Thoracic aorta (tissue), 2 donors: ENCODE results near the gene GALNT17. TPM values are rescaled to one million over a fixed set of nuclear protein-coding genes. Genes with fewer than 3 reads are reported as not detected.
A peak's percentile ranks its signal among the peaks of the same experiment; 100 is the strongest.

Experiments used
- ATAC-seq: fragments of 150-250 bp; one replicate; pipeline ENCODE4 v1.8.0; 2017; ENCODE audit warnings: low read depth; ENCODE audit not compliant: insufficient number of reproducible peaks, low FRiP score
- DNase-seq: peaks from one replicate; pipeline ENCODE4 v3.0.0-alpha.2; 2020; ENCODE audit warnings: low spot score
- H3K27ac ChIP-seq, 2 donors: fragments of 200-600 bp; sonication (generic); 1 replicate in 1 of 2; 2 replicates in 1 of 2; pipeline ENCODE4 v1.5.1; 2016; ENCODE audit warnings: mild to moderate bottlenecking in 2 of 2, moderate library complexity in 2 of 2
- H3K27me3 ChIP-seq: fragments of 200-600 bp; sonication (generic); replicated peaks from 2 replicates; pipeline ENCODE4 v1.6.0; 2016; ENCODE audit warnings: mild to moderate bottlenecking; ENCODE audit not compliant: insufficient read depth
- H3K36me3 ChIP-seq: fragments of 200-600 bp; sonication (generic); one replicate; pipeline ENCODE4 v1.5.1; 2016
- H3K4me1 ChIP-seq, 2 donors: fragments of 200-600 bp; sonication (generic); 1 replicate in 1 of 2; 2 replicates in 1 of 2; pipeline versions ENCODE4 v1.5.1 to v1.6.0; 2016; ENCODE audit warnings: low read depth in 2 of 2, mild to moderate bottlenecking in 1 of 2; ENCODE audit not compliant: control insufficient read depth in 1 of 2
- H3K4me3 ChIP-seq: fragments of 200-600 bp; sonication (generic); 2 replicates; pipeline ENCODE4 v1.5.1; 2016; ENCODE audit warnings: mild to moderate bottlenecking
- H3K9me3 ChIP-seq: fragments of 200-600 bp; sonication (generic); 2 replicates; pipeline ENCODE4 v1.5.1; 2016
- total RNA-seq, 2 donors: library from RNA; depleted of rRNA; stranded (reverse); fragments of >200 nt; gene quantifications; one replicate each; pipeline versions ENCODE4 v1.1.0 to v1.2.3, GENCODE V29; 2016
- TF ChIP-seq, protein P1 (sequence below): fragments of 200-600 bp; sonication (generic); IDR thresholded peaks from one replicate; pipeline ENCODE4 v1.5.1; 2019; ENCODE audit warnings: antibody characterized with exemption

The GALNT17 gene
- total RNA-seq, 2 donors from 2014 or later = 17.6 to 20.8 TPM

DNA sequence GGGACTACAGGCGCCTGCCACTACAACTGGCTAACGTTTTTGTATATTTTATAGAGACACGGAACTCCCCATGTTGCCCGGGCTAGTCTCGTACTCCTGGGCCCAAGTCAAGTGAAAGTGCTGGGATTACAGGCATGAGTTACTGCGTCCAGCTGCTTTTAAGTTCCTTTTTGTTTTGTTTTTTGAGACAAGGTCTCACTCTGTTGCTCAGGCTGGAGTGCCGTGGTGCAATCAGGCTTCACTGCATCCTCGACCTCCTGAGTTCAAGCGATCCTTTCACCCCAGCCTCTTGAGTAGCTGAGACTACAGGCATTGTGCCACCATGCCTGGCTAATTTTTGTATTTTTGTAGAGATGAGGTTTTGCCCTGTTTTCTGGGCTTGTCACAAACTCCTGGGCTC is 155.0 kb downstream of the GALNT17 start:
- H3K4me3 ChIP-seq = peak overlapping the region; percentile 51
- TF ChIP-seq, protein P1, sequence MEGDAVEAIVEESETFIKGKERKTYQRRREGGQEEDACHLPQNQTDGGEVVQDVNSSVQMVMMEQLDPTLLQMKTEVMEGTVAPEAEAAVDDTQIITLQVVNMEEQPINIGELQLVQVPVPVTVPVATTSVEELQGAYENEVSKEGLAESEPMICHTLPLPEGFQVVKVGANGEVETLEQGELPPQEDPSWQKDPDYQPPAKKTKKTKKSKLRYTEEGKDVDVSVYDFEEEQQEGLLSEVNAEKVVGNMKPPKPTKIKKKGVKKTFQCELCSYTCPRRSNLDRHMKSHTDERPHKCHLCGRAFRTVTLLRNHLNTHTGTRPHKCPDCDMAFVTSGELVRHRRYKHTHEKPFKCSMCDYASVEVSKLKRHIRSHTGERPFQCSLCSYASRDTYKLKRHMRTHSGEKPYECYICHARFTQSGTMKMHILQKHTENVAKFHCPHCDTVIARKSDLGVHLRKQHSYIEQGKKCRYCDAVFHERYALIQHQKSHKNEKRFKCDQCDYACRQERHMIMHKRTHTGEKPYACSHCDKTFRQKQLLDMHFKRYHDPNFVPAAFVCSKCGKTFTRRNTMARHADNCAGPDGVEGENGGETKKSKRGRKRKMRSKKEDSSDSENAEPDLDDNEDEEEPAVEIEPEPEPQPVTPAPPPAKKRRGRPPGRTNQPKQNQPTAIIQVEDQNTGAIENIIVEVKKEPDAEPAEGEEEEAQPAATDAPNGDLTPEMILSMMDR = no peak
- no peak for ATAC-seq

DNA sequence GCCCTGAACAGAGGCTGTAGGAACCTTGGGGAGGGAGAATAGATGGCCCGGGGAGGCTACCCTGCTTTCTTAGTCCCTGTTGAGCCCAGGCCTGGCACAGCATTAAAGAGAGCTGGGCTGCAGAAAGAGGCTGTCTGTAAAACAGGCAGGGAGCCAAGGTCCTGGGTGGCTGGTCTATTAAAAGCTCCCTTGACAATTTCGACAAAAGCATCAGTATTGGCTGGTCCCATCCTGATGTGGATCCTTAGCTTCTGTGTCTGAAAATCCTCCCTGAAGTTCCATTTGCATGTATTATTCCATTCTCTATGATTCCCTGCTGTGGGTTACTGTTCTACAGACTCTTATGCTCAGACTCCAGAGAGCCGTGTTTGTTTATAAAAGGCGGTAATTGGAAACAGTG is 158.5 kb downstream of the GALNT17 start:
- H3K27ac ChIP-seq = no peak overlapping the region
- TF ChIP-seq, protein P1 = no peak

More for the DNA sequence above, 155.0 kb downstream of the GALNT17 start:
- no peaks in the 10 kb centered on the region for H3K27me3 ChIP-seq
- H3K9me3 ChIP-seq = no peaks in the 10 kb centered on the region
- H3K4me1 ChIP-seq = peaks cover 12 to 24% of the 10 kb centered on the region in 2 donors
- peak overlapping the region; percentile 49 to 81 for H3K27ac ChIP-seq
- no peaks in the 10 kb centered on the region for H3K36me3 ChIP-seq
- no peak for DNase-seq

DNA sequence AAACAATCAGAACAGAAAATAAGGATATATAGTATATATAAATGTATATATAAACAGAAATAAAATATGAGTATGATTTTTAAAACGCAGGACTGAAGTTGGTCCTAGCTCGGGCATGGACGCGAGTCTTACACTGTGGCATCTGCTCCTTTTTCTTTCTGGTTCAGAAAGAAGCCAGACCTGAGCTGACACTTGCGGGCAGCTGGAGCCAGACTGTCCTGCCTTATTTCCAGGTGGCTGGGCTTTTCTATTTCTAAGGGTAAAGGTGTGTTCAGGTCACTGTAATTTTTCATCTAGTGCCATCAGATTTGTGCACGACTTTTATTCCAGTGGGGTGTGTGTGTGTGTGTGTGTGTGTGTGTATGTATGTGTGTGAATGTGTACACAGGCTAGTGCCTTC is 166.4 kb downstream of the GALNT17 start:
- Histone ChIP-seq H3K36me3 (no peaks in the 10 kb centered on the region), H3K4me1 (peaks cover 0 to 8% of the 10 kb centered on the region in 2 donors), H3K27me3 (no peaks in the 10 kb centered on the region), H3K9me3 (no peaks in the 10 kb centered on the region), H3K27ac (no peak overlapping the region), H3K4me3 (no peak overlapping the region)
- no peak for ATAC-seq
- TF ChIP-seq, protein P1 = no peak
- no peak for DNase-seq

More for the DNA sequence above, 158.5 kb downstream of the GALNT17 start:
- DNase-seq (no peak), ATAC-seq (no peak)
- H3K4me1 ChIP-seq = peaks cover 12 to 24% of the 10 kb centered on the region in 2 donors
- H3K4me3 ChIP-seq = no peak overlapping the region
- no peaks in the 10 kb centered on the region for H3K27me3 ChIP-seq
- no peaks in the 10 kb centered on the region for H3K36me3 ChIP-seq
- no peaks in the 10 kb centered on the region for H3K9me3 ChIP-seq

DNA sequence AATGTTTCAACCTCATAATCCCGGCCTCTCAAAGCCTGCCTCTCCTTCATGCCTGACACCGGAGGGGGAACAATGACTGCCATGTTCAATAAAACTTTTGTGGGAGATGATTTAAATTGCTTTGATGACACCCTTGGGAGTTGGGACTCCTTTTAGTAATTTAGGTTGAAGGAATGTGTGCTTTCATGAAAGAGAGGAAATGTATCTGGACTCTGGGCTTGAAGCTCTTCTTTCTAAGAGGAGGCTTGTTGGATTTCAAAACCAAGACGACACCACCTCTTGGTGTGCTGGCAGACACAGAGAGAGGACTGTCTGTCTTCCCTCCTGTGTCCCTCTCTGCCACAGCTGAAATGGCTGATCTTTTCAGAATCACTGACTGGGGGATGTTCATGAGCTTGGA is 168.1 kb downstream of the GALNT17 start:
- Histone ChIP-seq H3K27me3 (no peaks in the 10 kb centered on the region), H3K4me1 (peaks cover 0 to 22% of the 10 kb centered on the region in 2 donors), H3K36me3 (no peaks in the 10 kb centered on the region), H3K4me3 (no peak overlapping the region), H3K27ac (no peak overlapping the region), H3K9me3 (no peaks in the 10 kb centered on the region)
- TF ChIP-seq, protein P1 = no peak
- no peak for DNase-seq
- ATAC-seq = no peak

DNA sequence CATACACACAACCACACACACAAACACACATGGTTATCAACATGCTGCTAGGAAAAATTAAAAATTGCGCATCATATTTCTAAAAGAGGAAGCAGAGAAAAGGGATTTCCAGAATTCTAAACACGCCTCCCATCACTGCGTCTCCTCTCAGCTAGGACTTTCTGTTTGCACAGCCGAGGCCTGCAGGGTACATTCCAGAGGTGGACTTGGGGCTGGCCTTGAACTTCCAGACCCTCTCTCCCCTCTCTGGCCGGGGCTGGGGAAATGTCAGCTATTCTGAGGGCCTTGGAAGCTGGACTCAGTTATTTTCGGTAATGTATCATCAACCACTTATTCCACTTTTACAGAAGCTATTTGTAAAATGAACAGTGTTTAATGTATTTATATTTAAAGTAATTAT is 168.7 kb downstream of the GALNT17 start:
- TF ChIP-seq, protein P1 = no peak

More for the DNA sequence above, 168.7 kb downstream of the GALNT17 start:
- Histone ChIP-seq H3K27ac (no peak overlapping the region), H3K4me3 (no peak overlapping the region), H3K4me1 (peaks cover 0 to 22% of the 10 kb centered on the region in 2 donors), H3K27me3 (no peaks in the 10 kb centered on the region), H3K9me3 (no peaks in the 10 kb centered on the region), H3K36me3 (no peaks in the 10 kb centered on the region)
- ATAC-seq (no peak), DNase-seq (no peak)
